SJCRH30 (cell line): ENCODE results near the gene DAGLB. TPM values are rescaled to one million over a fixed set of nuclear protein-coding genes. Genes with fewer than 3 reads are reported as not detected.
"Not testable (repeated sequence)": the region's sequence is repeated elsewhere in the genome, so short reads cannot be mapped to it uniquely, and the experiment has no call there.

ENCODE experiments used
- DNase-seq, 2 experiments: peaks; one replicate each; pipeline ENCODE4 v3.0.0-alpha.2; 2015 to 2020
- H3K27ac ChIP-seq: fragments of 250-450 bp; sonication (Bioruptor Pico); 2 replicates; pipeline ENCODE4 v1.5.1; 2020; ENCODE audit warnings: mild to moderate bottlenecking, moderate library complexity
- H3K27me3 ChIP-seq: fragments of 250-450 bp; sonication (Bioruptor Pico); 2 replicates; pipeline ENCODE4 v1.5.1; 2020; ENCODE audit warnings: mild to moderate bottlenecking, moderate library complexity
- H3K36me3 ChIP-seq: fragments of 250-450 bp; sonication (Bioruptor Pico); 2 replicates; pipeline ENCODE4 v1.5.1; 2020; ENCODE audit warnings: mild to moderate bottlenecking, moderate library complexity
- H3K4me1 ChIP-seq: fragments of 250-450 bp; sonication (Bioruptor Pico); 2 replicates; pipeline ENCODE4 v1.5.1; 2020; ENCODE audit warnings: mild to moderate bottlenecking, moderate library complexity
- H3K4me3 ChIP-seq: fragments of 250-450 bp; sonication (Bioruptor Pico); 2 replicates; pipeline ENCODE4 v1.5.1; 2020; ENCODE audit warnings: mild to moderate bottlenecking, moderate library complexity
- H3K9me3 ChIP-seq: fragments of 250-450 bp; sonication (Bioruptor Pico); replicated peaks from 2 replicates; pipeline ENCODE4 v1.5.1; 2020; ENCODE audit warnings: mild to moderate bottlenecking, moderate library complexity
- total RNA-seq: library from RNA; depleted of rRNA; stranded (reverse); fragments of >200 nt; shearing (Covaris generic); gene quantifications from 2 replicates; pipeline ENCODE4 v1.2.3, GENCODE V29; 2014

The DAGLB gene
- total RNA-seq, 1 experiment from 2014 or later, result 16.9 TPM

DNA sequence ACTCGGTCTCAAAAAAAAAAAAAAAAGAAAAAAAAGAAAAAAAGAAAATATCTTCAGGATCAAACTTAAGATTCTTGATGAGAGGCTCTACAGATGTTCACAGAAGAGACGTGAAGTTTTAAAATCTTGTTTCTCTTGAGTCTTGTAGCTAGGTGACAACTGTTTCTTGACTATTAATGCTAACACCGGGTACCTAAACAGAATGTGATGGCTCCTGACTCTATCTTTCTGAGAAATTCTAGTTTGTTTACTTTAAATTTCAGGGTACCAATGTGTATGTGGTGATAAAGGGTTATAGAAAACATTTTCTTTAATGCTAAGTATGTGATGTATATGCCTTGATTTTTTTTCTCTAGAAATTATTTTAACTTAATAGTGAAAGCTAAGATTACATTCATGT lies 61.0 kb downstream of the DAGLB start:
- no peak for DNase-seq
- Histone ChIP-seq H3K4me3 (no peak overlapping the region), H3K36me3 (peaks cover 35% of the 10 kb centered on the region), H3K27me3 (no peaks in the 10 kb centered on the region), H3K9me3 (no peaks in the 10 kb centered on the region), H3K27ac (no peak overlapping the region), H3K4me1 (peaks cover 22% of the 10 kb centered on the region)

DNA sequence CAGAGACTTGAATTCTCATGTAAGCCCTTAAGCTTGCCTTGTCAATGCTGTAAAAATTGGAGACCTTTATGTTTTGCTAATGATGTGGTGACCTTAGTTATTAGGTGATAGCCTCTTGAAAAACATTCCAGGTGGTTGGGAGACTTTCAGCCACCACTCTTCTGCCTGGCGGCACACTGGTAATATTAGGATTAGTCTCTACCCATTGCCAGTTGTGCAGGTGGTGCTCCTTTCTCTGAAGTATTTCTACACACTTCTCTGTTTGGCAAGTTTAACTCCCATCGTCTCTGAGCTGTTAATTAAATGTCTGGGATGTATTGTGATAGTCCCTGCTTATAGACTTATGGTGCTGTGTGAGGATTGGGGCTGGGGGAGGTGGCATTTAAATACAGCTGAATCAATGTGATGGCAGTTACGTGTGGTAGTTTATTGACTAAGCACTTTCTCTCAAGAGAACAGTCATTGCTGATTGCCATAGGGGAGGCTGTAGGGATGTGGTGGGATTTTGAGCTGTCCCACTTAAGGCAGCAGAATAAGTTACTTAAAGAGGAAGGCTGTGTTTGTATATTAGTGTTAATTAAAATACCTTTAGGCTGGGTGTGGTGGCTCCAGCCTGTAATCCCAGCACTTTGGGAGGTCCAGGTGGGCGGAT lies 61.7 kb downstream of the DAGLB start:
- Histone ChIP-seq H3K36me3 (peaks cover 31% of the 10 kb centered on the region), H3K4me1 (peaks cover 22% of the 10 kb centered on the region), H3K9me3 (no peaks in the 10 kb centered on the region), H3K27me3 (no peaks in the 10 kb centered on the region), H3K27ac (peak overlapping the region; percentile 30), H3K4me3 (no peak overlapping the region)
- no peak for DNase-seq

DNA sequence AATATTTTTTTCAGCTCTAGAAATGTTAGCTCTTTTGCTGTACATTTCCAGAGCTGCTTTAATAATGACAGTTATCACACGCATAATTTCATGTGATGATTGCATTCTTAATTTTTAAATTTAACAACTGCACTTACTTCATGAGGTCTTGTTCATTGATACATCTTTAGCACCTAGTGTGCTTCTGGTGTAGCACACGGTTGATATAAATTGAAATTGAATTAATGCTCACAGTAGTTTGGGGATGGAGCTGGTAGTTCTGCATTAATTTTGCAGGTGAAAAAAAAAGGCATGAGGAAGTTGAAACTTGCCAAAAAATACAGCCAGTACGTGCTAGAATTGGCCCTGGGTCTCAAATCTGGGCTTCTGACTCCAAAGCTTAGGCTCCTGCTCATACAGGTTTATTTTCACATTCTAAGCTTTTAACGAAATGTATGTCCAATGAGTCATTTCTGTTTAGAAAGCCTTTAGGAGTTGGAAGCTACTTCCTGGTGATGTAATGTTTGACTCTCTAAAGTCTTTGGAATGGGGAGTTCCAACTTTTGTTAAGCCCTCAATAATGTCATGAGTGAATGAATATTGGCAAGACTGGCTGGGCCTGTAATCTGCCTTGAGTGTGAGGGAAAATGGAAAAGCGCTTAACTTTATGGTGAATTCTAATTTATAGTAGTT lies 62.5 kb downstream of the DAGLB start:
- peak overlapping the region; percentile 30 for H3K27ac ChIP-seq
- peak in 1 of 2 experiments; percentile 71 for DNase-seq

GRCh38 chr7:6384327-6384726 lies 63.4 kb downstream of the DAGLB start:
- H3K36me3 ChIP-seq, result peaks cover 19% of the 10 kb centered on the region
- peaks cover 22% of the 10 kb centered on the region for H3K4me1 ChIP-seq
- H3K27me3 ChIP-seq, result no peaks in the 10 kb centered on the region
- DNase-seq, result no peak
- H3K9me3 ChIP-seq, result no peaks in the 10 kb centered on the region
- no peak overlapping the region for H3K4me3 ChIP-seq
- H3K27ac ChIP-seq, result no peak overlapping the region

More for the DNA sequence above, 62.5 kb downstream of the DAGLB start:
- no peak overlapping the region for H3K4me3 ChIP-seq
- no peaks in the 10 kb centered on the region for H3K27me3 ChIP-seq
- peaks cover 22% of the 10 kb centered on the region for H3K4me1 ChIP-seq
- H3K36me3 ChIP-seq, result peaks cover 24% of the 10 kb centered on the region
- H3K9me3 ChIP-seq, result no peaks in the 10 kb centered on the region

- H3K4me1 ChIP-seq, result peaks cover 22% of the 10 kb centered on the region
- H3K27ac ChIP-seq, result no peak overlapping the region
- H3K4me3 ChIP-seq, result no peak overlapping the region
- no peak for DNase-seq
- no peaks in the 10 kb centered on the region for H3K9me3 ChIP-seq
- H3K36me3 ChIP-seq, result peaks cover 17% of the 10 kb centered on the region
- no peaks in the 10 kb centered on the region for H3K27me3 ChIP-seq
Observed at GRCh38 chr7:6382817-6383216, 64.9 kb downstream of the DAGLB start.

DNA sequence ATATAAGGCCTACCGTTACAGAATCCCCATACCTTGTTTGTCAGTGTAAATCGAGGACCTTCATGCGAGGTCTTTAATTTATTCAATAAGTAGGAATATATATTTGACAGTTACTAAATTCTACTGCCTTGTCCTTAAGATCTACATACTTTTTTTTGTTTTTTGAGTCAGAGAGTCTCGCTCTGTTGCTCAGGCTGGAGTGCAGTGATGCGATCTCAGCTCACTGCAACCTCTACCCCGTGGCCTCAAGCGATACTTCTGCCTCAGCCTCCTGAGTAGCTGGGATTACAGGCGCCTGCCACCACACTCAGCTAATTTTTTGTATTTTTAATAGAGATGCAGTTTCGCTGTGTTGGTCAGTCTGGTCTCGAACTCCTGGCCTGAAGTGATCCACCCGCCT lies 65.9 kb downstream of the DAGLB start:
- not testable (repeated sequence) for H3K4me3 ChIP-seq, H3K9me3 ChIP-seq, DNase-seq, H3K27me3 ChIP-seq, H3K27ac ChIP-seq
- H3K4me1 ChIP-seq, result peaks cover 22% of the 10 kb centered on the region
- peaks cover 13% of the 10 kb centered on the region; the same call in 1 of the 2 replicates for H3K36me3 ChIP-seq

GRCh38 chr7:6380310-6381095 lies 67.3 kb downstream of the DAGLB start:
- DNase-seq, result no peak
- H3K4me1 ChIP-seq, result peaks cover 13% of the 10 kb centered on the region
- H3K27me3 ChIP-seq, result no peaks in the 10 kb centered on the region
- no peak overlapping the region for H3K4me3 ChIP-seq
- peaks cover 13% of the 10 kb centered on the region; the same call in 1 of the 2 replicates for H3K36me3 ChIP-seq
- no peak overlapping the region for H3K27ac ChIP-seq
- no peaks in the 10 kb centered on the region for H3K9me3 ChIP-seq

- no peak for DNase-seq
- no peaks in the 10 kb centered on the region for H3K9me3 ChIP-seq
- no peak overlapping the region for H3K27ac ChIP-seq
- H3K27me3 ChIP-seq, result no peaks in the 10 kb centered on the region
- H3K4me1 ChIP-seq, result peaks cover 7% of the 10 kb centered on the region
- H3K36me3 ChIP-seq, result peaks cover 13% of the 10 kb centered on the region; the same call in 1 of the 2 replicates
- H3K4me3 ChIP-seq, result no peak overlapping the region
Observed at GRCh38 chr7:6379886-6380285, 67.9 kb downstream of the DAGLB start.

- H3K4me1 ChIP-seq, H3K9me3 ChIP-seq, H3K4me3 ChIP-seq, H3K27me3 ChIP-seq, DNase-seq, H3K27ac ChIP-seq: not testable (repeated sequence)
- peaks cover 13% of the 10 kb centered on the region; the same call in 1 of the 2 replicates for H3K36me3 ChIP-seq
Observed at GRCh38 chr7:6378556-6378955, 69.2 kb downstream of the DAGLB start.

DNA sequence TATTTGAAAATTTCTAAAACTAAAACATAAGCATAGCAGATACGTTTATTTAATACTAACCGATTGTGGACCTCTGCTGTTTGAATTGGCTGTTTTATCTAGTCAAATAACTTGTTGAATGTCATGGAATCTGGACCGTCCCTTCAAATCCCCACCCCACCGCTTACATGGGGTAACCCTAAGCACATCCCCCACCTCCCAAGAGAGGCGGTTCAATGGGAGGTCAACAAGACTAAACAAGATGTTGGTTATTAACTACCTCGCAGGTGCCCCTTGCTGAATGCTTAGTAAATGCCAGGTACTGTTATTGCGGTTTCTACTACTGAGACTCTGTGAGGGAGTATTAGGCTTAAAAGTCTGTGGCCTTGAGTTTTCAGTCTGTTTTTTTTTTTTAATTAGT lies 70.9 kb downstream of the DAGLB start:
- no peak for DNase-seq
- Histone ChIP-seq H3K9me3 (no peaks in the 10 kb centered on the region), H3K27ac (no peak overlapping the region), H3K4me1 (no peaks in the 10 kb centered on the region), H3K27me3 (no peaks in the 10 kb centered on the region), H3K36me3 (peaks cover 8% of the 10 kb centered on the region; the same call in 1 of the 2 replicates), H3K4me3 (no peak overlapping the region)

- H3K27me3 ChIP-seq, result no peaks in the 10 kb centered on the region
- peaks cover 6% of the 10 kb centered on the region; the same call in 1 of the 2 replicates for H3K36me3 ChIP-seq
- peak overlapping the region; percentile 43; the same call in 1 of the 2 replicates for H3K27ac ChIP-seq
- no peaks in the 10 kb centered on the region for H3K4me1 ChIP-seq
- peak overlapping the region; percentile 83 for H3K4me3 ChIP-seq
- peak; percentile 27 to 51 for DNase-seq
- no peaks in the 10 kb centered on the region for H3K9me3 ChIP-seq
Observed at GRCh38 chr7:6375348-6376101, 72.2 kb downstream of the DAGLB start.

GRCh38 chr7:6367701-6368211 lies 80.0 kb downstream of the DAGLB start:
- no peak overlapping the region for H3K27ac ChIP-seq
- no peak overlapping the region for H3K4me3 ChIP-seq
- peaks cover 8% of the 10 kb centered on the region; the same call in 1 of the 2 replicates for H3K4me1 ChIP-seq
- H3K27me3 ChIP-seq, result no peaks in the 10 kb centered on the region
- H3K36me3 ChIP-seq, result no peaks in the 10 kb centered on the region
- peak in 1 of 2 experiments; percentile 36 for DNase-seq
- H3K9me3 ChIP-seq, result no peaks in the 10 kb centered on the region

DNA sequence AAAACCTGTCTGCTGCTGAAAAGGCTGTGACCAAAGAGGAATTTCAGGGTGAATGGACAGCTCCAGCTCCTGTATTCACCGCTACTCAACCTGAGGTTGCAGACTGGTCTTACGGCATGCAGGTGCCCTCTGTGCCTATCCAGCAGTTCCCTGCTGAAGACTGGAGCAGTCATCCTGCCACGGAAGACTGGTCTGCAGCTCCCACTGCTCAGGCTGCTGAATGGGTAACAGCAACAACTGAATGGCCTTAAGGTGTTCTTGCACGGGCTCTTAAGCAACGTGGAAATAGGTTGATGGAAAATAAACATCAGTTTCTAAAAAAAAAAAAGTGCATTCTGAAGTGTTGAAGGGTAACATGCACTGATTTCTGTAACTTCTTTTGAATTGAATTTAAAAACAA lies 82.3 kb downstream of the DAGLB start:
- Histone ChIP-seq H3K4me1 (peaks cover 8% of the 10 kb centered on the region; the same call in 1 of the 2 replicates), H3K27ac (no peak overlapping the region), H3K36me3 (no peaks in the 10 kb centered on the region), H3K27me3 (no peaks in the 10 kb centered on the region; the same call in 1 of the 2 replicates), H3K4me3 (no peak overlapping the region), H3K9me3 (0 out of 2 replicates have a peak, but pooled peaks cover 3% of the 10 kb centered on the region)
- DNase-seq, result no peak

DNA sequence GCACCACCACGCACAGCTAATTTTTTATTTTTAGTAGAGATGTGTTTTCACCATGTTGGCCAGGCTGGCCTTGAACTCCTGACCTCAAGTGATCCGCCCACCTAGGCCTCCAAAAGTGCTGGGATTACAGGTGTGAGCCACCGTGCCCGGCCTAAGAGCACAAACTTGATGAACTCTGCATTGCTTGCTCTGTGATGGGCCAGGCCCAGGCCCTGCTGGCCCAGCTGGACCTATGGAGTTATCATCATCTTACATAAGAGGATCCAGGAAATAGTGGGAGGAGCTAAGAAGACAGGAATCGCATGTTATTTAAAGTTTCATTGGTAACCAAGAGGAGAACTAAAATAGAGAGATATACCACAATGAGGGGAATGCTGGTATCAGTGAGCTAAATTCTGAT lies 86.9 kb downstream of the DAGLB start:
- H3K4me3 ChIP-seq, result no peak overlapping the region
- H3K9me3 ChIP-seq, result 0 out of 2 replicates have a peak, but pooled peaks cover 3% of the 10 kb centered on the region
- no peak for DNase-seq

More for the DNA sequence above, 86.9 kb downstream of the DAGLB start:
- Histone ChIP-seq H3K27ac (no peak overlapping the region), H3K36me3 (no peaks in the 10 kb centered on the region), H3K27me3 (no peaks in the 10 kb centered on the region; the same call in 1 of the 2 replicates), H3K4me1 (no peaks in the 10 kb centered on the region)
